ENCODE measurements around the gene TRIP4.
"Not testable (repeated sequence)": the region's sequence is repeated elsewhere in the genome, so short reads cannot be mapped to it uniquely, and the experiment has no call there.

TRIP4 gene

DNA sequence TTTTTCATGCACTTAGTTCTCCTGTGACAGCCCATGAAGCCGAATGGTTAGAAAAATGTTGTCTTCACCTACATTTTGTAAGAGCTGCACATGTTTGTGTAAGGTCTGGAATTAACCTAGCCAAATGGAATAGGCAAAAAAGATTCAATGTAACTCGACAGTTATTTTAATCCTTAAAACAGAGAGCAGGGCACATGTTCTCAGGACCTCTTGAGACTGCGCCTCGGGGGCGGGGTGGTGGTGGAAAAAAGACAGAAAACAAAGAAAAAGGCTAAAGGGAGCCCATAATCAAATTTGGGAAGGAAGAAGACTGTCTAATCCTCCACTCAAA is 31.0 kb upstream of the TRIP4 start:
- peak overlapping the region; percentile 95 for H3K4me3 ChIP-seq (ENCODE audit: low read length)
- DNase-seq (ENCODE audit: low read depth) = no peak
- TF ChIP-seq, protein P1, sequence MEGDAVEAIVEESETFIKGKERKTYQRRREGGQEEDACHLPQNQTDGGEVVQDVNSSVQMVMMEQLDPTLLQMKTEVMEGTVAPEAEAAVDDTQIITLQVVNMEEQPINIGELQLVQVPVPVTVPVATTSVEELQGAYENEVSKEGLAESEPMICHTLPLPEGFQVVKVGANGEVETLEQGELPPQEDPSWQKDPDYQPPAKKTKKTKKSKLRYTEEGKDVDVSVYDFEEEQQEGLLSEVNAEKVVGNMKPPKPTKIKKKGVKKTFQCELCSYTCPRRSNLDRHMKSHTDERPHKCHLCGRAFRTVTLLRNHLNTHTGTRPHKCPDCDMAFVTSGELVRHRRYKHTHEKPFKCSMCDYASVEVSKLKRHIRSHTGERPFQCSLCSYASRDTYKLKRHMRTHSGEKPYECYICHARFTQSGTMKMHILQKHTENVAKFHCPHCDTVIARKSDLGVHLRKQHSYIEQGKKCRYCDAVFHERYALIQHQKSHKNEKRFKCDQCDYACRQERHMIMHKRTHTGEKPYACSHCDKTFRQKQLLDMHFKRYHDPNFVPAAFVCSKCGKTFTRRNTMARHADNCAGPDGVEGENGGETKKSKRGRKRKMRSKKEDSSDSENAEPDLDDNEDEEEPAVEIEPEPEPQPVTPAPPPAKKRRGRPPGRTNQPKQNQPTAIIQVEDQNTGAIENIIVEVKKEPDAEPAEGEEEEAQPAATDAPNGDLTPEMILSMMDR (IDR thresholded peaks at IDR 0.05; ENCODE audit: insufficient read depth, low read depth, low read length, missing control alignments) = no peak

DNA sequence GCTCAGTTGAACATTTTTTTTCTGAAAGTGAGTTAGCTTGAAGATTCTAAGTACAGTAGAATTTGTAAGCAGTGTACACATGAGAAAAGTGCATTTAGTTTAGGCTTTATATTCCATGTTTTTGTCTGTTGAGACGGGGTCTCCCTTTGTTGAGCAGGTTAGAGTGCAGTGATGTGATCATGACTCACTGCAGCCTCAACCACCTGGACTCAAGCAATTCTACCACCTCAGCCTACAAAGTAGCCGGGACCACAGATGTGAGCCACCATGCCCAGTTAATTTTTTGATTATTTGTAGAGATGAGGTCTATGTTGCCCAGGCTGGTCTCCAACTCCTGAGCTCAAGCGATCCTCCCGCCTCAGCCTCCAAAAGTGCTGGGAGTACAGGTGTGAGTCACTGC is 26.4 kb upstream of the TRIP4 start:
- peak; percentile 35 for DNase-seq (ENCODE audit: low read depth)
- TF ChIP-seq, protein P1 (IDR thresholded peaks at IDR 0.05; ENCODE audit: insufficient read depth, low read depth, low read length, missing control alignments) = no peak
- H3K4me3 ChIP-seq (ENCODE audit: low read length) = no peak overlapping the region

DNA sequence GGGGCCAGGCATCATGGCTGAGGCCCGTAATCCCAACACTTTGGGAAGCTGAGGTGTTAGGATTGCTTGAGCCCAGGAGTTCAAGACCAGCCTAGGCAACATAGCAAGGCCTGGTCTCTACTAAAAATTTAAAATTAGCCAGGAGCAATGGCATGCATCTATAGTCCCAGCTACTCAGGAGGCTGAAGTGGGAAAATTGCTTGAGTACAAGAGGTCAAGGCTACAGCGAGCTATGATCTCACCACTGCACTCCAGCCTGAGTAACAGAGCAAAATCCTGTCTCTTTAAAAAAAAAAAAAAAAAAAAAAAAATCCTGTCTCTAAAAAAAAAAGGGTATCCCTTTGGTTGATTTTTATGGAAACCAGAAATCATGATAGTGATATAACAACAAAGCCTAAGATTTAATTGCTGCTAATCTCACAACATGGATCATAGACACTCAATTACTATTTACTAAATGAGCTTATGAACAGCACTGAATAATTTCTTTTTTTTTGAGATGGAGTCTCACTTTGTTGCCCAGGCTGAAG is 18.5 kb upstream of the TRIP4 start:
- TF ChIP-seq, protein P1 (IDR thresholded peaks at IDR 0.05; ENCODE audit: insufficient read depth, low read depth, low read length, missing control alignments) = no peak
- no peak for DNase-seq (ENCODE audit: low read depth)

DNA sequence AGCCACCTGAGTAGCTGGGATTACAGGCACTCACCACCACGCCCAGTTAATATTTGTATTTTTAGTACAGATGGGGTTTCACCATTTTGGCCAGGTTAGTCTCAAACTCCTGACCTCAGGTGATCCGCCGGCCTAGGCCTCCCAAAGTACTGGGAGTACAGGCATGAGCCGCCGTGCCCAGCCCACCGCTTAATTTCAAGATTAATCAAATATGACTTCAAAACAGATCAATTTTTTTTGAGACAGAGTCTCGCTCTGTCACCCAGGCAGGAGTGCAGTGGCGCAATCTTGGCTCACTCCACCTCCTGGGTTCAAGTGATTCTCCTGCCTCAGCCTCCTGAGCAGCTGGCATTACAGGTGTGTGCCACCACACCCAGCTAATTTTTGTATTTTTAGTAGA is 16.3 kb upstream of the TRIP4 start:
- H3K4me3 ChIP-seq (ENCODE audit: low read length); DNase-seq (ENCODE audit: low read depth): not testable (repeated sequence)

More for the DNA sequence above, 18.5 kb upstream of the TRIP4 start:
- H3K4me3 ChIP-seq (ENCODE audit: low read length) = no peak overlapping the region

DNA sequence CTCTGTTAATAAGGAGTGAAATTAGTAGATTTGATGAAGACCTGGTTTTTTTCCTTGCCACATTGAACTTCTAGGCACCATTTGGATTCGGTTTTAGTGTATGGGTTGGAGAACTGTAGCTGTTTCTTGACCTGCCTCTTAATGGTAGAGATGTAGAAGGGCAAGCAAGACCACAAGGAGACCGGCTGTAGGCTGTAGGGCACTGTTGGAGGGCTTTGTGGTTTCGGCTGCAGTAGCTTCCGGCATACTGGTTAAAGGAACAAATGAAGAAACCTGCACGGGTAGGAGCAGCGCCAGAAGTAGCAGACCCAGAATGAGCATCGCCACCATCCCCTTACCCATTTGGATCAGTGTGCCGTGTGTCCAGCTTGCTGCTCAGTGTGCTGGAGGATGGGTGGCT is 14.3 kb upstream of the TRIP4 start:
- TF ChIP-seq, protein P1 (IDR thresholded peaks at IDR 0.05; ENCODE audit: insufficient read depth, low read depth, low read length, missing control alignments) = no peak
- no peak overlapping the region for H3K4me3 ChIP-seq (ENCODE audit: low read length)
- no peak for DNase-seq (ENCODE audit: low read depth)

DNA sequence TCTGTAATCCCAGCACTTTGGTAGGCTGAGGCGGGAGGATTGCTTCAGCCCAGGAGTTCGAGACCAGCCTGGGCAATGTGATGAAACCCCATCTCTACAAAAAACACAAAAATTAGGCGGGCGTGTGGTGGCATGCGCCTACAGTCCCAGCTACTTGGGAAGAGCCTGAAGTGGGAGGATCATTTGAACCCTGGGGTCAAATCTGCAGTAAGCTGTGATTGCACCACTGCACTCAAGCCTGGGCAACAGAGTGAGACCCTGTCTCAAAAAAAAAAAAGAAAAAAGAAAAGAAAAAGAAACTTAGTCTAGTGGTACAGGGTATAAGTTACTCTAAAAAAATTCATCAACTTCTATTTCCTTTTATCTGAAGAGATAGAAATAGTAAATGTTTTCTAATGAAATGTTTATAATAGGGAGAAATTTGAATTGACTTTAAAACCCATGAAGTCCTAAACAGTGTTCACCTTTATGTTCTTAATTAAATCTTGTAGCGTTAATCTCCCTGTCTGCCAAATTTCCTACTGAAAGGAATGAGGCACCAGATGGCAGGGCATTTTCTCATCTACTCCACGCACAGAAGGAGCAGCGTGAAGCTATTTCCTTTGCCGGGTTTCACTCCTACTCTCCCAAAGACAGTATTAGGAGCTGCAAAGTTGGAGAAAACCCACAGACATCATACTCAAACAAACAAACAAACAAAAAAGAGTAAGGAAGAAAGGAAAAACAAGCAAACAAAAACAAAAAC is 8.2 kb upstream of the TRIP4 start:
- TF ChIP-seq, protein P1 (IDR thresholded peaks at IDR 0.05; ENCODE audit: insufficient read depth, low read depth, low read length, missing control alignments) = no peak
- no peak overlapping the region for H3K4me3 ChIP-seq (ENCODE audit: low read length)
- DNase-seq (ENCODE audit: low read depth) = no peak

DNA sequence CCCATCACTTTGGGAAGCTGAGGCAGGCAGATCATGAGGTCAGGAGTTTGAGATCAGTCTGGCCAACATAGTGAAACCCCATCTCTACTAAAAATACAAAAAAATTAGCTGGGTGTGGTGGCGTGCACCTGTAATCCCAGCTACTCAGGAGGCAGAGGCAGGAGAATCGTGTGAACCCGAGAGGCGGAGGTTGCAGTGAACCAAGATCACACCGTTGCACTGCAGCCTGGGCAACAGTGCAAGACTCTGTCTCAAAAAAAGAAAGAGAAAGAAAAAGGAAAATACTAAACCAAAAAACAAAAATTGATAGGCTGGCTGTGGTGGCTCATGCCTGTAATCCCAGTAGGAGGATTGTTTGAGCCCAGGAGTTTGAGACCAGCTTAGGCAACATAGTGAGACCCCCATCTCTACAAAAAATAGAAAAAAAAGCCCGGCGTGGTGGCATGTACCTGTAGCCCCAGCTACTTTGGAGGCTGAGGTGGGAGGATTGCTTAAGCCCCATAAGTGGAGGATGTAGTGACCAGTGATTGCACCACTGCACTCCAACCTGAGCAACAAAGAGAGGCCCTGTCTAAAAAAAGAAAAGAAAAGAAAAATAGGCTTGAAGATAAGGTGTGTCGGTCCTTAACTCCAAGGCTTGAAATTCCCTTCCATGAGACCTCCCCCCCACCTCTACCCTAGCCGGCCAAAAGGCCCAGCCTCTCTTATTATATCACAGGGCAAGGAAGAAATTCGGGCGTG is 7.3 kb upstream of the TRIP4 start:
- DNase-seq (ENCODE audit: low read depth) = not testable (repeated sequence)
- peak overlapping the region; percentile 76 for H3K4me3 ChIP-seq (ENCODE audit: low read length)

Measured in epithelial cell of esophagus (primary cell).